ENCODE data around the gene STARD5.
A peak's percentile ranks its signal among the peaks of the same experiment; 100 is the strongest.

Gene STARD5

DNA sequence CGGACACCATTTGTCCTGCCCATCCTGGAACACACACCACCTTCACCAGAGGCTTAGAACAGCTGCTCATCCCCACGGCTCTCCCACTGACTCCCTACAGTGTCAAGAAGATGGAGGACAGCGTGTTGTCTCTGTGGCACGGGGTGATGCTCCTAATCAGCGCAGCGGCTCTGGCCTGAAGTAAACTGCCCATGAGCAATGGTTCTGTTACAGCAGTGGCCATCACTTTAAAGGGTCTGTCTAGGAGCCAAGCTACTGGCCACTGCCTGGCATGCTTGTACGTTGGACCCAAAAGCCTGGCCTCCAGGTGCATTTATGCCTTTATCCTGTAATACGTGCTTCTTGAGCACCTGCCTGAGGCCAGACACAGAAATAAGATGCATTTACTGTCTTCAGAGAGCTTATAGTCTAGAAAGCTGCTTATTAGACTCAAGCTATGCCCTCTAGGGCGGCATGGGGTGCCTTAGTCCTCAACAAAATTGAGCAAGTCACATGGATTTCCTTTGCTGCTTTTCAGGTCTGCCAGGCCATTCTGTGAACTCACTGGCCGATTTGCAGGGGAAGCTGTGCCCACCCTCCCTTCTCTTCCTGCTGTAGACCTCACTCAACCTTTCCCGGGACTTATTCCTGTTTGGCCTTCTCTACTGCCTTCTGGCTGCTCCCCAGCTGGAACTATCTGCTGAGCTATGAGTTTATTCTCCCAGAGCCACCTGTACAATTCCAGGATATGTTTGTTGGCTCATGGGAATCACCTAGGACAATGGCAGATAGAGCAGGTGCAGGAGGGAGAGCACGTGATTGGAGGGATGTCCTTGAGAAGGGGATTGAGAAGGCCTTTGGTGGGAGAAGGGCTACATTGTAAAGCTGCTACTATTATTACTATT is 51.9 kb downstream of the STARD5 start:
- DNase-seq: no peak

DNA sequence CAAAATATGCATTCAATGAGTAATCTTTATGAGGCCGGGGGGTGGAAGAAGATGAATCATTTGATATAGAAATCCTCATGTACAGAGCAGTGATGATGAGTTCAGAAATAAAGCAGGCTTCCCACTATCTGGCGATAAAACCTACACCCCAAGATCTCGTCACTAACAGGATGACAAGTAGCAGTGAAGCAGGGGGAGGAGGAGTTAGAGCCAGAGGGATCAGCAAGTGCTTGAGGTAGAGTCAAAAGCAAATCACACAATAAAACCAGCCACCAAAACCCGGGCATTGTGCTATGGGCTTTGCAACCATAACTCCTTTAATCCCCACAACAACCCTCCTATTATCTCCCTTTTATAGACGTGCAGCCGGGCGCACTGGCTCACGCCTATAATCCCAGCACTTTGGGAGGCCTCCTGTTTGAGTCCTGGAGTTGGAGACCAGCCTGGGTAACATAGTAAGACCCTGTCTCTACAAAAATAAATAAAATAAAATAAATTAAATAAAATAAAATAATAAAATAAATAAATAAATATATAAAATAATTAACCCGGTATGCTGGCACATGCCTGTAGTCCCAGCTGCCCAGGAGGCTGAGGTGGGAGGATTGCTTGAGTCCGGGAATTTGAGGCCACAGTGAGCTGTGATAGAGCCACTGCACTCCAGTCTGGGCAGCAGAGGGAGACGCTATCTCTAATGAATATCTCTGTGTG is 53.0 kb downstream of the STARD5 start:
- DNase-seq: no peak

DNA sequence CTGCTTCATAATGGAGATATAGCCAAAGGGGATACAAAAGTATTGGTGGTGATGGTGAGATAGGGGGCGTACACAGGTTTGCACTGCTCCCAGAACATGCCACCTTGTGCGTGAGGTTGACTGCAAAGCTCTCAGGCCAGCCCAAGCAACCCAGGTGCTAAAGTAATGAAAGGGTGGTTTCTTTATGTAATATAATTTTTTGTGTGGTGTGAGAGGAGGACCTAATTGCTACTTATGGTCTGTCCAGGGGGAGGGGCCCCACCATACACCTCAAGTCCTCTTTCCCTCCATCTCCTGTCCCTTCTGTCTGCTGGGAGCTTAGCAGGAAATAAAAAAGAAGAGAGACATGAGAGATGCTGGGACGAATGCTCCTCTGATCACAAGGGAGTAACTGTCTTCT is 53.8 kb downstream of the STARD5 start:
- DNase-seq: no peak

DNA sequence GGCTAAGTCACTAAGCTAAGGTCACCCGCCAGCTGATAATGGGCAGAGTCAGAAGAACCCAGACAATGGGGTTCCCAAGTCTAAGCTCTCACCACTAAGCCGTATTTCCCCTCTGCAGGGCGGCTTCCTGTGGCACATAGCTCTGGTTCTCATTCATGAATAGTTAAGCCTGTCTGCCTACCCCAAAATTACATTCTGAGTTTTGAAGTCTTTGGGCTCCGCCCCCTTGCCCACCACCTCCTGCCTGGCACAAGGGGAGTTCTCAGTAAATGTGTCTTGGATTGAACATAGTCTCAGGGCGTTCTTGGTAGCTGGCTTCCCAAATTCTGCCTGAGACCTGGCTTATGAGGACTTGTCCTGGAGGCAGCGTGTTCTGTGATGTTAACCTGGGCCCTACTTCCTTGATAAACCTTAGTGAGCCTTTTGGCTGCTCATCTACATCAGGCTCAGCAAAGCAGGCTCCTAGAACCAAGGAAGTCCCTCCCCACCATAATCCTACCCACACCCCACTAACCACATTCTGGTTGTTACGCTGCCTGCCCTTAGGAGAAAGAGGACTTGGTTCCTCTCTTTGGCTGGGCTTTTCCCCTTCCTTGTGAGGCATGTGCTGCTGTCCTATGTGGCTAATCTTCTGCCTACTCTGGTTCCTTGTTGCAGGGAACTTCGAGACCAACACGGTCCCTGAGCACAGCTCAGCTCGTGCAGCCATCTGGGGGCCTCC is 54.9 kb downstream of the STARD5 start:
- DNase-seq: peak; percentile 56 to 57

DNA sequence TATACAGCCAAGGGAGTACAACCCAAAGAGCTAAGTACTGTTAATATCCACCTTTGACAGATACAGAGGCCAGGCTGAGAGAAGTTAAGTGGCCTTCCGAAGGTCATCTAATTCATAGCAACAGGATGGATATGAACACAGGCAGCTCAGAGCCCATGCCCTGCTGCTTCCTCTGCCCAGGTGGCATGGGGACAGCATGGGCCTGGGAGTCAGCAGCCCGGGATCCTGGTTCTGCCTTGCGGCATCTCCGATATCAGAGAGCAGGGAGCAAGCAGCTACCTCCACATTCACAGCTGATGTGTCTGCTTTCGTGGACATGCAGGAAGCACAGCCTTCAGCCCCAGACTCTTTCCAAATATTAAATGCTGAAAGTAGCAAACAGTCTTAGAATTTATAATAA is 55.6 kb downstream of the STARD5 start:
- DNase-seq: no peak

DNA sequence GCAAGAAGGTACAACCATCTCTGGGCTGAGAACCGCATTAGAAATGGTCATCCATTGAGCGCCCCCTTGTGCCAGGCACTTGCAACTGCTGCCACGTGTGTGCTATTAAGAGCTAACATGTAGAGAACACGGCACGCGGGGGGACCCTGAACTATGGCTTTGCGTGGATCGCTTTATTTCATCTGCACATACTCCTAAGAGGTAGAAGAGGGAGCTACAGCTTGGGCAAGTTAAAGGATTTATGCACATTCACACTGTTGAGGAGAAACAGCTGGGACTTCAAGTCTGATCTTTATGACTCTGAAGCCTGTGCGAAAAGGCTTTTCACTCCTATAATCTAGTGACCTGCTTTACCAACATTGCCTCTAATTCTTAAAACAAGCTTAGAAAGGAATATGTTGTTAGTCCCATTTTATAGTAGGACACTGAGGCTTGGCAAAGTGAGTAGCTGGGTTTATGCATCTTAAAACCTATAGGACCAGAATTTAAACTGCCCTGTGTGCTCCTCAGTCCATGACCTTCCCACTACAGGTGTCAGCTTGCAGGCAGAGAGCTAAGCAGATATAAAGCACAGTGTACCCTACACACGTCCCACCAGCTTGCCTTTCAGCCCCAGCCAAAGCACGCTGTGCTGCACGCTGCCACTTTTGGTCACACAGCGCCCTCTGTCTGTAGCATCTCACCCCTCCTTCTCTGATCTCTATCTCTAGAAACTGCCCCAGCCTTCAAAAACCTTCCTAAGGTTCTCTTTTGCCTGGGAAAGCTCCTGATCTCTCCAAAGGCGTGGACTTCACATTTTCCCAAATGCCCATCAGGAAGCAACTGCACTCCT is 57.8 kb downstream of the STARD5 start:
- peak; percentile 86 to 87 for DNase-seq

DNA sequence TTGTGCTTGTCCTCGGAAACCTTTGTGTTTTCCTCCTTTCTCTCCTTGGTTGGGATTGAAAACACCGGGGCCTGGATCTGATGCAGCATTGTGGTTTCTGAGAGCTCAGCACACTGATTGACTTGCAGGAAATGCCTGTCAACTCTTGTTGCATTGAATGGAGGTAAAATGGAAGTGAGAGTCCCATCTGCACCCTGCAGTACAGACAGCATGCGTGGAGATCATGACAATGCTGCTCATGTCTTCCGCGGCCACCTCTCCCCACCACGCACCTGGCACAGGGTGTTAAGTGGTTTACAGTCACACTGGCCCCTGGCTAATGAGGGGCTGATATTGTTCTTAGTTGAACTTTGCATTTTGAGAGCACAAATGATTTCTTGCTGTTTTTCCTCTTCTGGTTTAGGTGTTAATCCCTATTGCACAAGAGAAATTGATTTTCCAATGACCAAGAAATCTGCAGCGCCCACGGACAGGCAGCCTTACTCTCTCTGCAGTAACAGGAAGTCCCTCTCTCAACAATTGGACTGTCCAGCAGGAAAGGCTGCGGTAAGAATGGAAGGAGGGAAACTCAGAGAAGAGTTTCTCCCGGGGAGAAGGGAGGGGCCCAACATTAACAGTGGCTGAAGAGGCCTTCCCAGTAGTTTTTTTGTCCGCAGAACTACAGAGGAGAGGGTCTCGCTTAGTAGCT is 58.5 kb downstream of the STARD5 start:
- DNase-seq: no peak

DNA sequence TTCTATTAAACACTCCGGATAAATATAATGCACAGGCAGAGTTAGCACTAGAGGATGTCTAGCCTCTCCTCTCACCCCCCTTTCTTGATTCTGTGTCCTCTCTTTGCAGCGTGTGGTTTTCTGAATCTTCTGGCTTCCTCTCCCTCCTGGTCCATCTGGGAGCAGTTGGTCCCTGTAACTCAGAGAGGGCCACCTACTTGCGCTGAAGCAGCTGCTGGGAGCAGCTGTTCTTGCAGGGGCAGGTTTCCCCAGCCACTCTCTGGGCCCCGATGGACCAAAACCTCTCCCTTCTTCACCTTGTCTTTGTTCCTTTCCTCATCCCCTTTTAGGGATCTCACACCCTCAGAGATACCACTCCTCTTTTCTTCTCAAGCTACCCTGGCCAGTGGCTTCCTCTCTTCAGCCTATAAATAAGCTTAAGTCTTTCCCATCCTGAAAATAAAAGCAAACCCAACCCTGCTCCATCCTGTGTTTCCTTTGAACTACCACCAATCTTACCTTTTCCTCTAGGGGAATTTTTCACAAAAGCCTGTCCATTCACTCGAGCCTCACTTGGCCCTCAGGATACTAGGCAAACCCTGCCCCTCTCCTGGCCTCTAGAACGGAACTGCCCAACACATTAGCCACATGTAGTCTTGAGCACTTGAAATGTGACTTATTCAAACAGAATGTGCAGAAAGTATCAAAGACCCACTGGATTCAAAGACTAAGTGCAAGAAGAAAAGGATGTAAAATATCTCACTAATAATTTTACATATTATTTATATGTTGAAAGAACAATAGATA is 59.7 kb downstream of the STARD5 start:
- no peak for DNase-seq

DNA sequence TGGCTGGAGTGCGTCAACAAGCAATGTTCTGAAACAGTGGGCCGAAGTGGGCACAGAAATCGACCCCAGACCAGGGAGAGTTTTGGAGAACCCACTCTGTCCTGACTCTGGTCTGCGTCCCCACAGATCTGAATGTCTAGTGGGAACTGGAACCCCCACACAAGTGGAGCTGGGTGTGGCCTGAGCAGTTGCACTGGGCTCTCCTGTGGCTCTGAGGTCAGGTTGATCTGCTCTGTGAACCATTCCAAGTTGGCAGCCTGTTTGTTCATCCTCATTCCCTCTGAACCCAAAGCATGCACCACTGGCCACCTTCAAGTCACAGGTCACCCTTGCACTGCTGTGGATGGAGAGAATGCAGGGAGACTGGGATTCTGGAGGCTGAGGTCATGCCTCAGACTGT is 60.5 kb downstream of the STARD5 start:
- no peak for DNase-seq

DNA sequence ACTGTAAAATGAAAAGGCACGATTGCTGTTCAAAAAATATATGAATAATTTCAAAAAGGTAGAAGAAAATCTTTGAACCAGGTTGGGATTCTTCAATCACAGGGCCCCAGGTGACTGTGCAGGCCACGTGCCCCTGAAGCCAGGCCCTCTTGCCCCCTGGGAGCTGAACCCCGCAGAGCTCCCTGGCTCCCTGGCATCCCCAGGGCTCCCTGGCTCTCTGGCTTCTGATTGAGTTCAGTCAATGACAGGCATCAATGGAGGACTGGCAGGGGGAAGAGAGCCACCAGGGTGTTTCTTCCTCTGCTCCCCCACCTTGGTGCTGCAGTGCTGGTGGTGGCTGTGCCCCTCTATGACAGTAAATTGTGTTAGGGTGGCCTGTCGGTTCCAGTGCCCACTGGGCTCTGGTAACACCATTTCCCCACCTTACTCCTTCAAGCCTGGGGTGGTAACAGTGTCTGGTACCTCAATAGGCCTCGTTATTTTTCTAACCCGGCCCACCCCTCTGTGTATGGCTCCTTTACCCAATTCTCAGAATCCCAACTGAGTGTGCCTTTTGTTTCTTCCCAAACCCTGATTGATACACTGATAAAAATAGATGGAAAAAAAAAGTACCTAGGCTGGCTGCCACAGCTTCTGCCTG is 62.6 kb downstream of the STARD5 start:
- no peak for DNase-seq

DNA sequence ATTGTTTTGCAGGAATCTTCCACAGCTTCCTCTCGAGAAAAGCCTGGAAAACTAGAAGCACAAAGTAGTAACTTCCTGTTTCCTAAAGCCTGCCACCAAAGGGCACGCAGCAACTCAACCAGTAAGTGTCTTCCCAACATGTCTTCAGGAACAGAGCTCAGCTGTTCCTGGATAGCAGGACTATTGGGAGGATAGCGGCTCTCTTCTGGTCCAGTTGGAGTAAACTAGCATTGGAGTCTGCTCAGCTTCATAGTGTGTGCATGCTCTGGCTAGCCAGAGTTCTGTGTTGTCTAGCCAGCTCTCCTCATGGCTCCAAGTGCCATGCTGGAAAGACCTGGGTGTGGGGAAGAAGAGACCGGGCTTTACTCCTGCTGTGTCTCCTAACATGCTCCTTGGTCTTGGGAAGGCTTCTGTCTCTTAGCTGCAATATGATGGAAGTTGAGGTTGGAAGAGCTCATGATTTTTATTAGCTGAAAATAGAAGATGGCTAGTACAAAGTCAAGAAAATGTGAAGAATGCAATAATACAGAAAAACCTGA is 64.1 kb downstream of the STARD5 start:
- DNase-seq: no peak

Data from Kasumi-1 (cell line).